Muscle layer of duodenum (tissue), 2 donors: ENCODE data around the gene KRTAP5-4.
"Not testable (repeated sequence)": the region's sequence is repeated elsewhere in the genome, so short reads cannot be mapped to it uniquely, and the experiment has no call there.

ENCODE experiments used
- H3K27ac ChIP-seq: one replicate; pipeline ENCODE4 v1.7.0; 2013; ENCODE audit warnings: mild to moderate bottlenecking, low read length
- H3K27me3 ChIP-seq: one replicate; pipeline ENCODE4 v1.7.0; 2013; ENCODE audit warnings: low read depth, mild to moderate bottlenecking, control low read depth, low read length
- H3K36me3 ChIP-seq, 2 donors: one replicate each; pipeline ENCODE4 v1.7.0; 2013; ENCODE audit warnings: low read length in 2 of 2, control low read depth in 1 of 2, mild to moderate bottlenecking in 1 of 2; ENCODE audit not compliant: insufficient read depth in 2 of 2, control insufficient read depth in 1 of 2
- H3K4me1 ChIP-seq, 2 donors: one replicate each; pipeline ENCODE4 v1.7.0; 2013; ENCODE audit warnings: low read length in 2 of 2, mild to moderate bottlenecking in 2 of 2, control low read depth in 1 of 2, moderate library complexity in 1 of 2; ENCODE audit not compliant: insufficient read depth in 2 of 2, control insufficient read depth in 1 of 2
- H3K4me3 ChIP-seq, 2 donors: one replicate each; pipeline ENCODE4 v1.7.0; 2013; ENCODE audit warnings: low read length in 2 of 2, low read depth in 1 of 2, mild to moderate bottlenecking in 1 of 2
- H3K9me3 ChIP-seq, 2 donors: one replicate each; pipeline ENCODE4 v1.7.0; 2013; ENCODE audit warnings: low read length in 2 of 2, control low read depth in 1 of 2, mild to moderate bottlenecking in 1 of 2; ENCODE audit not compliant: control insufficient read depth in 1 of 2
- donor health status: healthy.

Gene KRTAP5-4

GRCh38 chr11:1607156-1607845, 14.6 kb downstream of the KRTAP5-4 start:
- not testable (repeated sequence) for H3K9me3 ChIP-seq

GRCh38 chr11:1605923-1606322, 16.0 kb downstream of the KRTAP5-4 start:
- not testable (repeated sequence) for H3K27me3 ChIP-seq, H3K27ac ChIP-seq, H3K4me3 ChIP-seq, H3K4me1 ChIP-seq, H3K9me3 ChIP-seq, H3K36me3 ChIP-seq

More at GRCh38 chr11:1607156-1607845, 14.6 kb downstream of the KRTAP5-4 start:
- H3K27me3 ChIP-seq, H3K36me3 ChIP-seq, H3K4me3 ChIP-seq, H3K27ac ChIP-seq, H3K4me1 ChIP-seq: not testable (repeated sequence)

- H3K27me3 ChIP-seq, result no peaks in the 10 kb centered on the region
- H3K4me1 ChIP-seq, result no peaks in the 10 kb centered on the region
- no peak overlapping the region for H3K27ac ChIP-seq
- no peak overlapping the region for H3K4me3 ChIP-seq
- H3K36me3 ChIP-seq, result no peaks in the 10 kb centered on the region
- no peaks in the 10 kb centered on the region for H3K9me3 ChIP-seq
Observed at GRCh38 chr11:1604711-1605110, 17.2 kb downstream of the KRTAP5-4 start.

GRCh38 chr11:1604181-1604580, 17.8 kb downstream of the KRTAP5-4 start:
- Histone ChIP-seq H3K4me1 (no peaks in the 10 kb centered on the region), H3K9me3 (no peaks in the 10 kb centered on the region), H3K27ac (no peak overlapping the region), H3K27me3 (no peaks in the 10 kb centered on the region), H3K4me3 (no peak overlapping the region), H3K36me3 (no peaks in the 10 kb centered on the region)

GRCh38 chr11:1603629-1604028, 18.3 kb downstream of the KRTAP5-4 start:
- no peaks in the 10 kb centered on the region for H3K36me3 ChIP-seq
- H3K27me3 ChIP-seq, result no peaks in the 10 kb centered on the region
- no peaks in the 10 kb centered on the region for H3K4me1 ChIP-seq
- H3K4me3 ChIP-seq, result no peak overlapping the region
- no peaks in the 10 kb centered on the region for H3K9me3 ChIP-seq
- H3K27ac ChIP-seq, result no peak overlapping the region

- not testable (repeated sequence) for H3K4me3 ChIP-seq, H3K36me3 ChIP-seq, H3K27ac ChIP-seq, H3K4me1 ChIP-seq, H3K27me3 ChIP-seq, H3K9me3 ChIP-seq
Observed at GRCh38 chr11:1601663-1602062, 20.3 kb downstream of the KRTAP5-4 start.

GRCh38 chr11:1600626-1601025, 21.3 kb downstream of the KRTAP5-4 start:
- no peaks in the 10 kb centered on the region for H3K36me3 ChIP-seq
- no peak overlapping the region for H3K27ac ChIP-seq
- no peak overlapping the region for H3K4me3 ChIP-seq
- H3K9me3 ChIP-seq, result no peaks in the 10 kb centered on the region
- H3K4me1 ChIP-seq, result no peaks in the 10 kb centered on the region
- H3K27me3 ChIP-seq, result no peaks in the 10 kb centered on the region

- H3K36me3 ChIP-seq, result no peaks in the 10 kb centered on the region
- H3K27ac ChIP-seq, result no peak overlapping the region
- H3K9me3 ChIP-seq, result no peaks in the 10 kb centered on the region
- no peak overlapping the region for H3K4me3 ChIP-seq
- no peaks in the 10 kb centered on the region for H3K4me1 ChIP-seq
- no peaks in the 10 kb centered on the region for H3K27me3 ChIP-seq
Observed at GRCh38 chr11:1598816-1599215, 23.1 kb downstream of the KRTAP5-4 start.

GRCh38 chr11:1598406-1598805, 23.5 kb downstream of the KRTAP5-4 start:
- not testable (repeated sequence) for H3K27me3 ChIP-seq, H3K4me1 ChIP-seq, H3K27ac ChIP-seq, H3K36me3 ChIP-seq, H3K4me3 ChIP-seq, H3K9me3 ChIP-seq

- H3K9me3 ChIP-seq, result no peaks in the 10 kb centered on the region
- H3K4me1 ChIP-seq, result no peaks in the 10 kb centered on the region
- H3K27ac ChIP-seq, result no peak within 1 kb of the TSS
- no peaks in the 10 kb centered on the region for H3K27me3 ChIP-seq
- H3K4me3 ChIP-seq, result no peak within 1 kb of the TSS
- H3K36me3 ChIP-seq, result no peaks in the 10 kb centered on the region
Observed at GRCh38 chr11:1597994-1598380, 24.0 kb downstream of the KRTAP5-4 start, which contains the start of gene KRTAP5-2. Gene KRTAP5-2, minus strand, starts transcription at chr11:1598294. Its CDS starts 44 bp downstream, at chr11:1598250.

GRCh38 chr11:1597331-1597993, 24.5 kb downstream of the KRTAP5-4 start:
- no peak overlapping the region for H3K27ac ChIP-seq
- H3K4me1 ChIP-seq, result no peaks in the 10 kb centered on the region
- H3K27me3 ChIP-seq, result no peaks in the 10 kb centered on the region
- no peaks in the 10 kb centered on the region for H3K9me3 ChIP-seq
- H3K36me3 ChIP-seq, result no peaks in the 10 kb centered on the region
- no peak overlapping the region for H3K4me3 ChIP-seq
